MM.1S (cell line): Measurements from ENCODE around the gene PCNX1.

Experiments used
- DNase-seq: peaks from one replicate; pipeline ENCODE4 v3.0.0-alpha.2; 2015
- H2AFZ ChIP-seq: fragments of 300-600 bp; sonication (generic); 2 replicates; pipeline ENCODE4 v1.6.0; 2016; ENCODE audit warnings: antibody characterized with exemption, low read length
- H3F3A ChIP-seq: fragments of 300-600 bp; sonication (generic); 2 replicates; pipeline ENCODE4 v1.6.1; 2016; ENCODE audit warnings: mild to moderate bottlenecking, antibody characterized with exemption, low read length, moderate library complexity, mixed read lengths; ENCODE audit not compliant: insufficient read depth
- H3K27ac ChIP-seq: fragments of 300-600 bp; sonication (generic); 2 replicates; pipeline ENCODE4 v1.5.1; 2016; ENCODE audit warnings: mild to moderate bottlenecking, low read length
- H3K27me3 ChIP-seq: fragments of 300-600 bp; sonication (generic); replicated peaks from 2 replicates; pipeline ENCODE4 v1.6.0; 2016; ENCODE audit warnings: low read length; ENCODE audit not compliant: insufficient read depth
- H3K36me3 ChIP-seq: fragments of 300-600 bp; sonication (generic); replicated peaks from 2 replicates; pipeline ENCODE4 v1.6.1; 2016; ENCODE audit warnings: mild to moderate bottlenecking, low read length, mixed read lengths; ENCODE audit not compliant: insufficient read depth
- H3K4me1 ChIP-seq: fragments of 300-600 bp; sonication (generic); 2 replicates; pipeline ENCODE4 v1.6.1; 2016; ENCODE audit warnings: low read length, mixed read lengths
- H3K4me2 ChIP-seq: fragments of 300-600 bp; sonication (generic); 2 replicates; pipeline ENCODE4 v1.6.0; 2016; ENCODE audit warnings: low read depth, low read length
- H3K4me3 ChIP-seq: fragments of 300-600 bp; sonication (generic); 2 replicates; pipeline ENCODE4 v1.5.1; 2016; ENCODE audit warnings: low read length, mixed read lengths
- H3K79me2 ChIP-seq: fragments of 300-600 bp; sonication (generic); 2 replicates; pipeline ENCODE4 v1.6.1; 2016; ENCODE audit warnings: mixed run types, low read length, mixed read lengths
- H3K9ac ChIP-seq: fragments of 300-600 bp; sonication (generic); 2 replicates; pipeline ENCODE4 v1.6.1; 2016; ENCODE audit warnings: low read length, mixed read lengths
- H3K9me2 ChIP-seq: fragments of 300-600 bp; sonication (generic); replicated peaks from 2 replicates; pipeline ENCODE4 v1.6.1; 2016; ENCODE audit warnings: mild to moderate bottlenecking, low read length, mixed read lengths; ENCODE audit not compliant: insufficient read depth
- H3K9me3 ChIP-seq: fragments of 300-600 bp; sonication (generic); replicated peaks from 2 replicates; pipeline ENCODE4 v1.6.1; 2016; ENCODE audit warnings: mild to moderate bottlenecking, low read length, mixed read lengths; ENCODE audit not compliant: insufficient read depth
- H4K20me1 ChIP-seq: fragments of 300-600 bp; sonication (generic); 2 replicates; pipeline ENCODE4 v1.6.1; 2016; ENCODE audit warnings: mild to moderate bottlenecking, low read length, moderate library complexity, mixed read lengths; ENCODE audit not compliant: insufficient read depth
- EZH2 ChIP-seq: fragments of 300-600 bp; sonication (generic); optimal IDR thresholded peaks from 2 replicates; pipeline ENCODE3; 2017; ENCODE audit warnings: low read depth, mild to moderate bottlenecking, antibody characterized with exemption, low read length, mixed read lengths
- EZH2phosphoT487 ChIP-seq: fragments of 300-600 bp; sonication (generic); IDR thresholded peaks from 2 replicates; pipeline ENCODE4 v1.6.1; 2018; ENCODE audit warnings: antibody characterized with exemption, low read length
- TF ChIP-seq, protein P1 (sequence below): fragments of 300-600 bp; sonication (generic); IDR thresholded peaks from 2 replicates; pipeline ENCODE4 v1.5.1; 2016; ENCODE audit warnings: antibody characterized with exemption, low read length, mixed read lengths

Gene PCNX1

DNA sequence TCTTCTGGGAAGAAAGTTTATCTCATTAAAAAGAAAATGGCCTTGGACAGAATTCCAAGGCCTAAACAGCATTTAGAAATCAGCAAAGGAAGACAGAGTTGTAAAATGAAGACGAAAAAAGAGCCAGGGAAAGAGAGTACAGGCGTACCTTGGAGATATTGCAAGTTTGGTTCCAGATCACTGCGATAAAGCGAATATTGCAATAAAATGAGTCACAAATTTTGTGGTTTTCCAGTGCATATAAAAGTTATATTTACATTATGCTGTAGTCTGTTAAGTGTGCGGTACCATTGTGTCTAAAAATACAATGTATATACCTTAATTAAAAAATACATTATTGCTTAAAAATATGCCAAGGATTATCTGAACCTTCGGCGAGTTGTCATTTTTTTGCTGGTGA, 9.0 kb downstream of the PCNX1 start:
- Histone ChIP-seq H4K20me1 (no peaks in the 10 kb centered on the region), H3K79me2 (peaks cover 94% of the 10 kb centered on the region)
- DNase-seq = no peak

DNA sequence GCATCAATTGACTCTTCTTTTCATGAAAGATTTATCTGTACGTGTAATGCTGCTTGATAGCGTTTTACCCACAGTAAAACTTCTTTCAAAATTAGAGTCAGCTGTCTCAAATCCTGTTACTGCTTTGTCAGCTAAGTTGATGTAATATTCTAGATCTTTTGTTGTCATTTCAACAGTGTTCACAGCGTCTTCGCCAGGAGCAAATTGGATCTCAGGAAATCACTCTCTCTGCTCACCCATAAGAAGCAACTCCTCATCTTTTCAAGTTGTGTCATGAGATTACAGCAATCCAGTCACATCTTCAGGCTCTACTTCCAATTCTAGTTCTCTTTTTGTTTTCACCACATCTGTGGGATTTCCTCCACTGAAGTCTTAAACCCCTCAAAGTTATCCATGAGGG, 9.5 kb downstream of the PCNX1 start:
- Histone ChIP-seq H3K79me2 (peaks cover 94% of the 10 kb centered on the region), H3K27me3 (no peaks in the 10 kb centered on the region), H2AFZ (no peak overlapping the region), H3K4me1 (no peaks in the 10 kb centered on the region), H3F3A (no peaks in the 10 kb centered on the region), H4K20me1 (no peaks in the 10 kb centered on the region), H3K36me3 (no peaks in the 10 kb centered on the region), H3K9me3 (no peaks in the 10 kb centered on the region), H3K9ac (no peak overlapping the region), H3K4me3 (no peak overlapping the region), H3K27ac (no peak overlapping the region), H3K4me2 (no peak overlapping the region), H3K9me2 (no peaks in the 10 kb centered on the region)
- DNase-seq = no peak
- TF ChIP-seq, protein P1, sequence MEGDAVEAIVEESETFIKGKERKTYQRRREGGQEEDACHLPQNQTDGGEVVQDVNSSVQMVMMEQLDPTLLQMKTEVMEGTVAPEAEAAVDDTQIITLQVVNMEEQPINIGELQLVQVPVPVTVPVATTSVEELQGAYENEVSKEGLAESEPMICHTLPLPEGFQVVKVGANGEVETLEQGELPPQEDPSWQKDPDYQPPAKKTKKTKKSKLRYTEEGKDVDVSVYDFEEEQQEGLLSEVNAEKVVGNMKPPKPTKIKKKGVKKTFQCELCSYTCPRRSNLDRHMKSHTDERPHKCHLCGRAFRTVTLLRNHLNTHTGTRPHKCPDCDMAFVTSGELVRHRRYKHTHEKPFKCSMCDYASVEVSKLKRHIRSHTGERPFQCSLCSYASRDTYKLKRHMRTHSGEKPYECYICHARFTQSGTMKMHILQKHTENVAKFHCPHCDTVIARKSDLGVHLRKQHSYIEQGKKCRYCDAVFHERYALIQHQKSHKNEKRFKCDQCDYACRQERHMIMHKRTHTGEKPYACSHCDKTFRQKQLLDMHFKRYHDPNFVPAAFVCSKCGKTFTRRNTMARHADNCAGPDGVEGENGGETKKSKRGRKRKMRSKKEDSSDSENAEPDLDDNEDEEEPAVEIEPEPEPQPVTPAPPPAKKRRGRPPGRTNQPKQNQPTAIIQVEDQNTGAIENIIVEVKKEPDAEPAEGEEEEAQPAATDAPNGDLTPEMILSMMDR = no peak
- TF ChIP-seq EZH2phosphoT487 (no peak), EZH2 (no peak)

More for the DNA sequence above, 9.0 kb downstream of the PCNX1 start:
- H3K9ac ChIP-seq = no peak overlapping the region
- no peaks in the 10 kb centered on the region for H3K9me3 ChIP-seq
- H3K4me1 ChIP-seq = no peaks in the 10 kb centered on the region
- H3K9me2 ChIP-seq = no peaks in the 10 kb centered on the region
- no peaks in the 10 kb centered on the region for H3K36me3 ChIP-seq
- no peak overlapping the region for H2AFZ ChIP-seq
- H3K4me3 ChIP-seq = no peak overlapping the region
- no peak overlapping the region for H3K4me2 ChIP-seq
- H3K27me3 ChIP-seq = no peaks in the 10 kb centered on the region
- no peaks in the 10 kb centered on the region for H3F3A ChIP-seq
- TF ChIP-seq, protein P1 = no peak
- TF ChIP-seq EZH2phosphoT487 = no peak
- no peak for TF ChIP-seq EZH2
- no peak overlapping the region for H3K27ac ChIP-seq

DNA sequence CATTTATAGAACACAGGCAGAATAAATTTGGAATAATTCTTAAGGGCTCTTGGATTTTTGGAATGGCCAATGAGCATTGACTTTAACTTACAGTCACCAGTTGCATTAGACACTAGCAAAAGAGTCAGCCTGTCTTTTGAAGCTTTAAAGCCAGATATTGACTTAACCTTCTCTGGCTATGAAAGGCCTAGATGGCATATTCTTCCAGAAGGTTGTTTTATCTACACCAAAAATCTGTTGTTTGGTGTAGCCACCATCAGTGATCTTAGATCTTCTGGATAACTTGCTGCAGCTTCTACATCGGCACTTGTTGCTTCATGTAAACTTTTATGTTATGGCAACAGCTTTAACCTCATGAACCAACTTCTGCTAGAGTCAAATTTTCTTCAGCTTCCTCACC, 10.4 kb downstream of the PCNX1 start:
- no peak for DNase-seq
- Histone ChIP-seq H3K36me3 (no peaks in the 10 kb centered on the region), H3K4me1 (no peaks in the 10 kb centered on the region), H3K4me2 (no peak overlapping the region), H3F3A (no peaks in the 10 kb centered on the region), H3K9me3 (no peaks in the 10 kb centered on the region), H3K79me2 (peaks cover 93% of the 10 kb centered on the region), H3K9ac (no peak overlapping the region), H3K27me3 (no peaks in the 10 kb centered on the region), H3K9me2 (no peaks in the 10 kb centered on the region), H3K27ac (no peak overlapping the region), H4K20me1 (no peaks in the 10 kb centered on the region), H2AFZ (no peak overlapping the region), H3K4me3 (no peak overlapping the region)
- TF ChIP-seq, protein P1 = no peak
- TF ChIP-seq EZH2 (no peak), EZH2phosphoT487 (no peak)
